Astrocyte of the cerebellum (primary cell): ENCODE measurements around the gene TNS1.

Experiments used
- DNase-seq: peaks from one replicate; pipeline ENCODE4 v3.0.0-alpha.2; 2011; ENCODE audit warnings: low read depth
- H3K4me3 ChIP-seq: 2 replicates; pipeline ENCODE4 v1.5.1; 2011; ENCODE audit warnings: mild to moderate bottlenecking, low read depth, low read length, moderate library complexity
- in situ Hi-C: cut with HindIII; loops from 2 replicates; pipeline ENCODE4 v1.10.0; 2017; ENCODE audit warnings: low sequenced_read_pairs
- TF ChIP-seq, protein P1 (sequence below): IDR thresholded peaks from 2 replicates; pipeline ENCODE4 v1.5.1; 2012; ENCODE audit warnings: low read length, low read depth, moderate library complexity, mild to moderate bottlenecking; ENCODE audit errors: missing control alignments

The TNS1 gene

DNA sequence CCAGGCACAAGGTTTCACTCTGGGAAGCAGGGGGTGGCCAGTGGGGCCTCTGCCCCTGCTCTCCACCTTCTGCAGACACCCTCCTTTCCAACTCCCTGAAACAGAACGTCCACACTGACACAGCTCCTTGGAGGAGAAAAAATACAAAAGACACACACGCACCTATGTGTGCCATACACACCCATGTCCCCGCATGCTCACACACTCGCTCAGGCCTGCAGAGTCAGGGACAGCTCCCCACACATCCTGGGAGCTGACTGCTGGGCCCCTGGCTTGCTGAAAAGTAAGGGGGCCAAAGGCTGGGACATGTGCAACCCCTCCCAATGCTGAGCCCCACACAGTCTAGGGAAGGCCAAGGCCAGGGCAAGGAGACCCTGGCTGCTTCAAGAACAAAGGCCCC is 200.5 kb downstream of the TNS1 start:
- no peak for DNase-seq
- TF ChIP-seq, protein P1, sequence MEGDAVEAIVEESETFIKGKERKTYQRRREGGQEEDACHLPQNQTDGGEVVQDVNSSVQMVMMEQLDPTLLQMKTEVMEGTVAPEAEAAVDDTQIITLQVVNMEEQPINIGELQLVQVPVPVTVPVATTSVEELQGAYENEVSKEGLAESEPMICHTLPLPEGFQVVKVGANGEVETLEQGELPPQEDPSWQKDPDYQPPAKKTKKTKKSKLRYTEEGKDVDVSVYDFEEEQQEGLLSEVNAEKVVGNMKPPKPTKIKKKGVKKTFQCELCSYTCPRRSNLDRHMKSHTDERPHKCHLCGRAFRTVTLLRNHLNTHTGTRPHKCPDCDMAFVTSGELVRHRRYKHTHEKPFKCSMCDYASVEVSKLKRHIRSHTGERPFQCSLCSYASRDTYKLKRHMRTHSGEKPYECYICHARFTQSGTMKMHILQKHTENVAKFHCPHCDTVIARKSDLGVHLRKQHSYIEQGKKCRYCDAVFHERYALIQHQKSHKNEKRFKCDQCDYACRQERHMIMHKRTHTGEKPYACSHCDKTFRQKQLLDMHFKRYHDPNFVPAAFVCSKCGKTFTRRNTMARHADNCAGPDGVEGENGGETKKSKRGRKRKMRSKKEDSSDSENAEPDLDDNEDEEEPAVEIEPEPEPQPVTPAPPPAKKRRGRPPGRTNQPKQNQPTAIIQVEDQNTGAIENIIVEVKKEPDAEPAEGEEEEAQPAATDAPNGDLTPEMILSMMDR: no peak
- in situ Hi-C loops: no loop called here

DNA sequence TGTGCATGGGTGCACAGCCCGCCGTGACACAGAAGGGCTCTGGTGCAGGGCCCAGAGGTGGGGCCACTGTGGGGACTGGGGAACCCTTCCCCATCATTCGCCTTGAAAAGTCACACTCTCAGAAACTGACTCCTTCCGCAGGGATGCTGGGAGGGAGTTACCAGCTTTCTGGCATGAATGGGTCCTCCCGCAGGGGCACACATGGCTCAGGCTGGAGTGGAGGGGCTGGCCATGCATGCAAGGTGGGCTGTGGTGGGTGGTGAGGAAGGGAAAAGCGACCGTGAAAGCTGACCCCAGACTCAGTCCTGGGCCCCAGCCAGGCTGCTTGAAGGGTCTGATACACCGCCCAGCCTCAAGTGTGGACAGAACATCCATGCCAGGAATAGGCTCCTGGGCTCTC is 201.1 kb downstream of the TNS1 start:
- no peak overlapping the region for H3K4me3 ChIP-seq
- in situ Hi-C loops: no loop called here
- no peak for DNase-seq
- TF ChIP-seq, protein P1: no peak

More for the DNA sequence above, 200.5 kb downstream of the TNS1 start:
- no peak overlapping the region for H3K4me3 ChIP-seq

DNA sequence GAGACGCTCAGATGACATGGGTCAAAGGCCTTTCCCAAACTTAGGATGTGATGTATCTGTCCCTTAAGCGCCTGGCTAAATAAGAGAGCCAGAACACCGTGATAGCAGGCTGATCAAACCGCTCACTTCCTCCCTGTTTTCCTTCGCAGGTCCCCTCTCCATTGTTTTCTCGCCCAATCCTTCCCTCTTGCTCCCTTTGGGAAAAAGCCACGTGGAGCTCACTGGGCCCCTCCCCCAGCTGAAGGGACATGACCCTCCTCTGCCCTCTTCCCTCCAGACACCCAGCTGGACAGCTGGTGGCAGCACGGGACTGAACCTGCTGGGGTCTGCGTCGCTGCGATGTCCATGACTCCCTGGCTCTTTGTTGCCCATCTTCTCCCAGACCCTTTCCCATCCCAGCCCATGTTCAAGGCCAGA is 201.7 kb downstream of the TNS1 start:
- in situ Hi-C loops: no loop called here
- TF ChIP-seq, protein P1: no peak
- DNase-seq: no peak
- no peak overlapping the region for H3K4me3 ChIP-seq

DNA sequence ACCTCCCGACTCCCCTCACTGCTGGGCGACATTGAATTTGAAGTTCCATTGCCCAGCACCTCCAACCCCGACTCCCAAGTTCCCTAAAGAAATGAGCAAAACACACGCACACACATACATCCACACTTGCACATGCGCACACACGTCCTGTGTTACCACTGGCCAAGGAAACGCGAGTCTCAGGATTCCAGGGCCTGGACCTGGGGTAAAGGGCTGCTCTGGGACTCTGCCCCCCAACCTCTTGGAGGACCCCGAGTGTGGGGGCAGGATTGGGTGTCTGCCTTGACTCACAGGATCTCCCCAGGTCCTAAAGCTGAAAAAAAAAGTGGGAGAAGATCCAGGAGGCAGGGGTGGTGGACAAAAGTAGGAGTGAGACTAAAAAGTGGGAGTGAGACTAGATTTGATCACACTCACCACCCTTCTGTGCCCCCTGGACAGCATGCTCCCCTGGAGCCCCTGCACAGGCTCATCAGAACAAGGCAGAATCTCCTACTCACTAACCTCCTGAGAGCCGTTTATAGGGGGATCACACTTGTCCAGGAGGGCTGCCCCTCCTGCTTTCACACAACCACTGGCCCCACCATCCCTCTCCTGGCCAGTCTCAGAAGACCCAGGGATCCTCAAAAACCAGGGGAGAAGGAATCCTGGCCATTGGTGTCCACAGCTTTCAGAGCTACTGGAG is 202.2 kb downstream of the TNS1 start:
- TF ChIP-seq, protein P1: no peak
- no peak for DNase-seq
- in situ Hi-C loops: no loop called here
- H3K4me3 ChIP-seq: no peak overlapping the region

DNA sequence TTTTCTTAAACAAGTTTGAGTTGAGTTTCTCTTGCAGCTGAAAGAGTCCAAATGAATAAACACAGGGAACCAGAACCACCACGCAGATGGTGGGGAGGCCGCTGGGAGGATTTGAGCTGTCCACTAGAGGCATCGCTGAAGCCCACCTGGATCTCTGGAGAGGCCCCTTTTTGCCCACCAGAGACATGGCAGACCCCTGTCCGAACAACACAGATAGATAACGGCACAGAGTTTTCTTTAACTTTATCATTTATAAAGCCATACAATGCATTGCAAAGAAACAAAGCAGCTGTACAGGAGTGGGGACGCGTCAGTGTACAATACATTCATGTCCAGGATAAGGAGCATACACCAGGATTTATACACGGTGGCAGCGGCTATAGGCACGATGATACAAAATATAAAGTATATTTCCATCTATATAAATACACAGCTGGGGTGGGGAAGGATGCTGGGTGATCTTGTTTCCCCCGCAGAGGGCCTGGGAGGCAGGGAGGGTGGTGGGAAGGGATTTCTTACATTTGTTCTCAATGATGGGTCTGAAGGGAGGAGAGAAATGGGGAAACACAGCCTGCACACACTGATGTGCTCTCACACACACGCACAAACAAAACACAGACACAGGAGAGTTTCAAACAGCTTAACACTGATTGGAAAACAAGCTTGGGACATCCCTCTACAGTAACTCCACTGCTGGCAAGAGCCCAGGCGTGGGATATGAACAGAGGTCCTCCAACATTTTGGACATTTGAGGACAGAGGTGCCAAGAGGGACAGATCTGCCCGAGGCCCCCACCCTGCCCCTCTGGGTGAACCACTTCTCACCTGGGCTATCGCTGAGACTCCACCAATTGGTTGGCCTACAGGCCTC is 203.0 kb downstream of the TNS1 start:
- in situ Hi-C loops: no loop called here
- no peak overlapping the region for H3K4me3 ChIP-seq
- TF ChIP-seq, protein P1: no peak
- no peak for DNase-seq

DNA sequence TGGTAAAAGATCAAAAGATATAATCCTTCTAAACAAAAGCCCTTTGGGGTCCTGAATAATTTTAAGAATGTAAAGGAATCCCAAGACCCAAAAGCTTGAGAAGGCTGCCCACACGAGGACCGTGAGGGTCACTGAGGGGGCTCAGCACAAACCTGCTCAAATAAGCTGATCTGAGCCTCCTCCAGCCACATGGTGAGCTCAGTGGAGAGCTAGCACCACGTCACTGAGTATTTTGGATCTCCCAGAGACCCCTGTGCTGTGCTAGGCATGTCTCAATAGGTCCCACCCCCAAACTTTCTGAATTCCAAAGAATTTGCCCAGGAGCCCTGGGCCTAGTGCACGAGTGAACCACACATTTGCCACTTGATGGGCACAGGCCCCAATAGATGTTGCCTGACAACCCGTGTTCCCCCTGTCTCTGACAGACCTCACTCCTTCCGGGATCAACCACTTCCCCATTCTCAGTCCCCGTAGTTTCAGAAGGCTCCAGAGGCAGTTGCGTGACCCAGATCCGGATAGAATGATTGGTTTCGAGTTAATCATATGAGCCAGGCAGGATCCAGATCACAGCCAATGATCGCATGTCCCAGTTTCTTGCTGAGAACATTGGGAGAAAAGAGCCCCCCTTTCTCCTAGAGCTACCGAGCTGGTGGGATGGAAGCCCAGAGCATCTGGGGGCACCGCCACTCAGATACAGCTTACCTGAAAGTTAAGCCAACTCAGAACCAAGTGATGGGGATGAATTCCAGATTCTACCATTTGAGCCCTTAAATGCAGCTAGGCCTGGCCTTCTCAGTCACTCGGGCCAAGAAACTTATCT is 203.8 kb downstream of the TNS1 start:
- TF ChIP-seq, protein P1: no peak
- H3K4me3 ChIP-seq: no peak overlapping the region
- in situ Hi-C loops: no loop called here
- DNase-seq: no peak
